ENCODE results near the gene DBR1. TPM values are rescaled to one million over a fixed set of nuclear protein-coding genes. Genes with fewer than 3 reads are reported as not detected.
A peak's percentile ranks its signal among the peaks of the same experiment; 100 is the strongest.

Gene DBR1
- total RNA-seq, 2 experiments from 2014 or later: 20.0 to 22.3 TPM

- no peak overlapping the region for H3K4me3 Mint-ChIP-seq
- no peaks in the 10 kb centered on the region for H3K9me3 Mint-ChIP-seq
- CTCF ChIA-PET: interaction anchor here (0.6 to 0.8 kb wide), 2 partner anchors 10 to 128 kb away, joined by 3 read pairs; no protein-coding TSS in a partner anchor
- no peak overlapping the region for H3K27ac Mint-ChIP-seq
- H3K4me1 Mint-ChIP-seq (ENCODE audit: low read depth): peaks cover 44% of the 10 kb centered on the region
- H3K27me3 Mint-ChIP-seq (ENCODE audit: low read depth): no peaks in the 10 kb centered on the region
- intact Hi-C loops (cut with micrococcal nuclease): no loop called here
- DNase-seq: peak; percentile 13
- peaks cover 8% of the 10 kb centered on the region for H3K36me3 Mint-ChIP-seq (ENCODE audit: low read depth)
Measured at GRCh38 chr3:138202945-138203701, 28.4 kb upstream of the DBR1 start.

GRCh38 chr3:138200424-138200823, 25.7 kb upstream of the DBR1 start:
- Mint-ChIP-seq H3K4me1 (ENCODE audit: low read depth) (peaks cover 54% of the 10 kb centered on the region), H3K9me3 (no peaks in the 10 kb centered on the region), H3K27ac (no peak overlapping the region), H3K4me3 (no peak overlapping the region), H3K27me3 (ENCODE audit: low read depth) (no peaks in the 10 kb centered on the region), H3K36me3 (ENCODE audit: low read depth) (peaks cover 10% of the 10 kb centered on the region)
- intact Hi-C loops (cut with micrococcal nuclease): no loop called here
- CTCF ChIA-PET: no interaction called here
- no peak for DNase-seq

GRCh38 chr3:138199851-138200250, 25.1 kb upstream of the DBR1 start:
- intact Hi-C loops (cut with micrococcal nuclease): no loop called here
- Mint-ChIP-seq H3K27ac (no peak overlapping the region), H3K9me3 (no peaks in the 10 kb centered on the region), H3K4me1 (ENCODE audit: low read depth) (peaks cover 53% of the 10 kb centered on the region), H3K36me3 (ENCODE audit: low read depth) (peaks cover 10% of the 10 kb centered on the region), H3K27me3 (ENCODE audit: low read depth) (no peaks in the 10 kb centered on the region), H3K4me3 (no peak overlapping the region)
- CTCF ChIA-PET: no interaction called here
- no peak for DNase-seq

GRCh38 chr3:138197524-138197923, 22.8 kb upstream of the DBR1 start:
- no peak overlapping the region for H3K4me3 Mint-ChIP-seq
- intact Hi-C loops (cut with micrococcal nuclease): no loop called here
- peaks cover 11% of the 10 kb centered on the region for H3K36me3 Mint-ChIP-seq (ENCODE audit: low read depth)
- CTCF ChIA-PET: interaction anchor here (0.6 kb wide), 1 partner anchor 356 kb away, joined by 5 read pairs; no protein-coding TSS in a partner anchor
- no peak overlapping the region for H3K27ac Mint-ChIP-seq
- peaks cover 35% of the 10 kb centered on the region for H3K4me1 Mint-ChIP-seq (ENCODE audit: low read depth)
- no peak for DNase-seq
- no peaks in the 10 kb centered on the region for H3K9me3 Mint-ChIP-seq
- H3K27me3 Mint-ChIP-seq (ENCODE audit: low read depth): no peaks in the 10 kb centered on the region

GRCh38 chr3:138197058-138197457, 22.3 kb upstream of the DBR1 start:
- H3K4me1 Mint-ChIP-seq (ENCODE audit: low read depth): peaks cover 35% of the 10 kb centered on the region
- no peaks in the 10 kb centered on the region for H3K27me3 Mint-ChIP-seq (ENCODE audit: low read depth)
- H3K9me3 Mint-ChIP-seq: no peaks in the 10 kb centered on the region
- intact Hi-C loops (cut with micrococcal nuclease): no loop called here
- H3K36me3 Mint-ChIP-seq (ENCODE audit: low read depth): peaks cover 11% of the 10 kb centered on the region
- H3K4me3 Mint-ChIP-seq: no peak overlapping the region
- CTCF ChIA-PET: interaction anchor here (0.6 kb wide), 1 partner anchor 356 kb away, joined by 5 read pairs; no protein-coding TSS in a partner anchor
- peak; percentile 51 for DNase-seq
- H3K27ac Mint-ChIP-seq: no peak overlapping the region

GRCh38 chr3:138196023-138196422, 21.3 kb upstream of the DBR1 start:
- H3K27ac Mint-ChIP-seq: no peak overlapping the region
- peaks cover 15% of the 10 kb centered on the region for H3K36me3 Mint-ChIP-seq (ENCODE audit: low read depth)
- no peak for DNase-seq
- H3K4me1 Mint-ChIP-seq (ENCODE audit: low read depth): peaks cover 34% of the 10 kb centered on the region
- H3K4me3 Mint-ChIP-seq: no peak overlapping the region
- CTCF ChIA-PET: no interaction called here
- H3K27me3 Mint-ChIP-seq (ENCODE audit: low read depth): no peaks in the 10 kb centered on the region
- intact Hi-C loops (cut with micrococcal nuclease): no loop called here
- no peaks in the 10 kb centered on the region for H3K9me3 Mint-ChIP-seq

- no peak for DNase-seq
- Mint-ChIP-seq H3K27ac (no peak overlapping the region), H3K4me3 (no peak overlapping the region), H3K4me1 (ENCODE audit: low read depth) (peaks cover 38% of the 10 kb centered on the region), H3K9me3 (no peaks in the 10 kb centered on the region), H3K27me3 (ENCODE audit: low read depth) (no peaks in the 10 kb centered on the region), H3K36me3 (ENCODE audit: low read depth) (peaks cover 18% of the 10 kb centered on the region)
- CTCF ChIA-PET: no interaction called here
- intact Hi-C loops (cut with micrococcal nuclease): no loop called here
Measured at GRCh38 chr3:138195481-138195880, 20.8 kb upstream of the DBR1 start.

- H3K27me3 Mint-ChIP-seq (ENCODE audit: low read depth): peaks cover 1% of the 10 kb centered on the region
- no peaks in the 10 kb centered on the region for H3K9me3 Mint-ChIP-seq
- H3K4me3 Mint-ChIP-seq: peak overlapping the region; percentile 95
- peaks cover 11% of the 10 kb centered on the region for H3K36me3 Mint-ChIP-seq (ENCODE audit: low read depth)
- intact Hi-C loops (cut with micrococcal nuclease): loop anchor here (5.0 kb wide), 1 partner anchor 1154 kb away; the partner anchor contains the start of gene MRPS22
- CTCF ChIA-PET: interaction anchor here (1.3 kb wide), 1 partner anchor 141 kb away, joined by 5 read pairs; no protein-coding TSS in a partner anchor
- H3K27ac Mint-ChIP-seq: peak overlapping the region; percentile 92
- peak; percentile 31 for DNase-seq
- peaks cover 27% of the 10 kb centered on the region for H3K4me1 Mint-ChIP-seq (ENCODE audit: low read depth)
Measured at GRCh38 chr3:138188013-138188730, 13.5 kb upstream of the DBR1 start.

- peaks cover 1% of the 10 kb centered on the region for H3K27me3 Mint-ChIP-seq (ENCODE audit: low read depth)
- H3K4me3 Mint-ChIP-seq: peak within 1 kb of the TSS; percentile 95
- H3K4me1 Mint-ChIP-seq (ENCODE audit: low read depth): peaks cover 27% of the 10 kb centered on the region
- CTCF ChIA-PET: interaction anchor here (1.2 to 2.5 kb wide), 3 partner anchors 13 to 160 kb away, joined by 5 to 12 read pairs (median 5); partner anchors contain the start of gene DBR1
- peaks cover 10% of the 10 kb centered on the region for H3K36me3 Mint-ChIP-seq (ENCODE audit: low read depth)
- peak; percentile 35 for DNase-seq
- intact Hi-C loops (cut with micrococcal nuclease): loop anchor here (1.0 to 5.0 kb wide), 5 partner anchors 13 to 1155 kb away; partner anchors contain the start of genes DBR1, ESYT3, MRPS22 and NME9
- H3K27ac Mint-ChIP-seq: peak within 1 kb of the TSS; percentile 92
- no peaks in the 10 kb centered on the region for H3K9me3 Mint-ChIP-seq
Measured at GRCh38 chr3:138187296-138188012, 12.7 kb upstream of the DBR1 start, which contains the start of gene ARMC8. Gene ARMC8 (plus strand): TSS chr3:138187301. CDS start chr3:138187555, 254 bp downstream.

- H3K27me3 Mint-ChIP-seq (ENCODE audit: low read depth): peaks cover 1% of the 10 kb centered on the region
- H3K4me1 Mint-ChIP-seq (ENCODE audit: low read depth): peaks cover 27% of the 10 kb centered on the region
- H3K4me3 Mint-ChIP-seq: peak overlapping the region; percentile 95
- peak overlapping the region; percentile 92 for H3K27ac Mint-ChIP-seq
- intact Hi-C loops (cut with micrococcal nuclease): loop anchor here (1.0 to 5.0 kb wide), 6 partner anchors 13 to 1155 kb away; partner anchors contain the start of genes DBR1, ESYT3, MRPS22 and NME9
- DNase-seq: peak; percentile 91
- H3K9me3 Mint-ChIP-seq: no peaks in the 10 kb centered on the region
- CTCF ChIA-PET: interaction anchor here (0.7 to 2.5 kb wide), 4 partner anchors 13 to 681 kb away, joined by 3 to 12 read pairs (median 4); partner anchors contain the start of genes DBR1 and DZIP1L
- peaks cover 10% of the 10 kb centered on the region for H3K36me3 Mint-ChIP-seq (ENCODE audit: low read depth)
Measured at GRCh38 chr3:138186803-138187295, 12.1 kb upstream of the DBR1 start.

- H3K4me1 Mint-ChIP-seq (ENCODE audit: low read depth): peaks cover 22% of the 10 kb centered on the region
- CTCF ChIA-PET: interaction anchor here (0.7 to 2.5 kb wide), 4 partner anchors 12 to 682 kb away, joined by 3 to 12 read pairs (median 4); partner anchors contain the start of genes DBR1 and DZIP1L
- H3K27ac Mint-ChIP-seq: no peak overlapping the region
- H3K27me3 Mint-ChIP-seq (ENCODE audit: low read depth): peaks cover 1% of the 10 kb centered on the region
- intact Hi-C loops (cut with micrococcal nuclease): loop anchor here (1.0 to 5.0 kb wide), 4 partner anchors 49 to 1156 kb away; partner anchors contain the start of genes ESYT3 and MRPS22
- DNase-seq: no peak
- H3K9me3 Mint-ChIP-seq: no peaks in the 10 kb centered on the region
- H3K36me3 Mint-ChIP-seq (ENCODE audit: low read depth): peaks cover 6% of the 10 kb centered on the region
- H3K4me3 Mint-ChIP-seq: peak overlapping the region; percentile 95
Measured at GRCh38 chr3:138186221-138186620, 11.5 kb upstream of the DBR1 start.
